OCI-LY1 (cell line): Measurements from ENCODE around the gene PSTPIP1.

Experiments
- H2AFZ ChIP-seq: fragments of 200-600 bp; sonication (generic), shearing (Covaris generic); 2 replicates; pipeline ENCODE4 v1.6.0; 2014; ENCODE audit warnings: antibody characterized with exemption, mild to moderate bottlenecking, low read length
- H3F3A ChIP-seq: fragments of 200-600 bp; sonication (generic), shearing (Covaris generic); 2 replicates; pipeline ENCODE4 v1.6.0; 2014; ENCODE audit warnings: mild to moderate bottlenecking, antibody characterized with exemption, low read length, moderate library complexity; ENCODE audit not compliant: insufficient read depth
- H3K27ac ChIP-seq: fragments of 200-600 bp; sonication (generic); 2 replicates; pipeline ENCODE4 v1.5.1; 2014; ENCODE audit warnings: low read length, mixed run types, mild to moderate bottlenecking, low read depth; ENCODE audit not compliant: poor library complexity, severe bottlenecking
- H3K27me3 ChIP-seq: fragments of 200-600 bp; sonication (generic); 2 replicates; pipeline ENCODE4 v1.6.0; 2014; ENCODE audit warnings: antibody characterized with exemption, mild to moderate bottlenecking, low read length, moderate library complexity; ENCODE audit not compliant: insufficient read depth
- H3K36me3 ChIP-seq: fragments of 200-600 bp; sonication (generic); 2 replicates; pipeline ENCODE4 v1.6.1; 2014; ENCODE audit warnings: mild to moderate bottlenecking, antibody characterized with exemption, low read length, moderate library complexity, mixed read lengths; ENCODE audit not compliant: insufficient read depth
- H3K4me1 ChIP-seq: fragments of 200-600 bp; sonication (generic); 2 replicates; pipeline ENCODE4 v1.5.1; 2014; ENCODE audit warnings: mild to moderate bottlenecking, low read length, moderate library complexity; ENCODE audit not compliant: insufficient read depth, severe bottlenecking
- H3K4me2 ChIP-seq: fragments of 200-600 bp; sonication (generic), shearing (Covaris generic); 2 replicates; pipeline ENCODE4 v1.6.1; 2014; ENCODE audit warnings: low read length
- H3K4me3 ChIP-seq: fragments of 200-600 bp; sonication (generic); 2 replicates; pipeline ENCODE4 v1.5.1; 2014; ENCODE audit warnings: low read length, low read depth, mild to moderate bottlenecking, mixed read lengths; ENCODE audit not compliant: poor library complexity, severe bottlenecking
- H3K79me2 ChIP-seq: fragments of 200-600 bp; shearing (Covaris generic); 2 replicates; pipeline ENCODE4 v1.6.1; 2016; ENCODE audit warnings: mixed run types, low read length, mixed read lengths; ENCODE audit not compliant: insufficient read depth
- H3K9ac ChIP-seq: fragments of 200-600 bp; sonication (generic), shearing (Covaris generic); 2 replicates; pipeline ENCODE4 v1.6.1; 2014; ENCODE audit warnings: mild to moderate bottlenecking, low read length, mixed read lengths
- H3K9me2 ChIP-seq: fragments of 200-600 bp; sonication (generic), shearing (Covaris generic); 2 replicates; pipeline ENCODE4 v1.6.1; 2014; ENCODE audit warnings: low read depth, mild to moderate bottlenecking, low read length, mixed read lengths
- H3K9me3 ChIP-seq: fragments of 200-600 bp; shearing (Covaris generic); 2 replicates; pipeline ENCODE4 v1.6.1; 2014; ENCODE audit warnings: low read length, mixed read lengths
- H4K20me1 ChIP-seq: fragments of 200-600 bp; sonication (generic), shearing (Covaris generic); 2 replicates; pipeline ENCODE4 v1.6.0; 2016; ENCODE audit warnings: mild to moderate bottlenecking, low read length; ENCODE audit not compliant: insufficient read depth
- EZH2 ChIP-seq: fragments of 200-600 bp; sonication (generic), shearing (Covaris generic); IDR thresholded peaks from 2 replicates; pipeline ENCODE4 v1.8.0; 2017; ENCODE audit warnings: borderline replicate concordance, mixed run types, mild to moderate bottlenecking, antibody characterized with exemption, low read length, moderate library complexity, mixed read lengths
- TF ChIP-seq, protein P1 (sequence below): fragments of 200-600 bp; sonication (generic), shearing (Covaris generic); IDR thresholded peaks from 2 replicates; pipeline ENCODE4 v1.5.1; 2017; ENCODE audit warnings: mild to moderate bottlenecking, antibody characterized with exemption, low read length, moderate library complexity, mixed read lengths

Gene PSTPIP1

DNA sequence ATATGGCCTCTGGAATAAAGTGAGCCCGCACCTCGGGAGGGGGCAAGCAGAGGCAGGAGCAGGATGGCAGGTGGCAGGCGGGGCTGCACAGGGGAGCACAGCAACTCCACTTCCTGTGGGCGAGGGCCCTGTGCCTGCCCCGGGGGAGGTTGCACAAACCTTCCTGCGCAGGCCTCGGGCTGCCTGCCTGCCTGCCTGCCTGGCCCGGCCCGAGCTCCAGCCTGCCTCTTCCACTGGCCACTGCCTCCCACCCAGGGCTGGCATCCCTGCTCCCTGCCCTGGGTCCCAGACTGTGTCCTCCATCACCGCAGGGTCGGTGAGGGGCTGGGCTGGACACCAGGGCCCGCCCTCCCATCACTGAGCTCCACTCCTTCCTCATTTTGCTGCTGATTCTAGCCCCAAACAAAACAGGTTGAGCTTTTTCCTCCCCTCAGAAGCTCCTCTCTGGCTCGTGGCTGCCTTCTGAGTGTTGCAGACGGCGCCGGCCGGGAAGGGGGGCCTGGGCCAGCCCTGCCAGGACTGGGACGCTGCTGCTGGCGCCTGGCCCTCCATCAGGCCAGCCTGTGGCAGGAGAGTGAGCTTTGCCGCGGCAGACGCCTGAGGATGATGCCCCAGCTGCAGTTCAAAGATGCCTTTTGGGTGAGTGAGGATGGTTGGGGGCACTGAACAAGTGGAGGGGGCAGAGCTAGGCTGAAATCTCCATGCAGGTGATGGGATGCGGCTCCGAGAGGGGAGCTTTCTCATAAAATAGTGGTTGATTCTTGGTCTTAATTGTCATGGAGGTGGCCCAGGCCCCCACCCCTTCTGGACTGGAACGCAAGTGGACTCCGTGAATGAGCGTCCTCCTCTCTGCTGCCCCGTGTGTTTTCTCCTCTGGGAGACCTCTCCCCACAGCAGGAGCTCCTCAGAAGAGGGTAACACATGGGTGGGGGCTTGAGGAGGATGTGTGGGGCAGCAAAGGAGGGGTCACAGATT lies at the start of gene PSTPIP1:
Gene PSTPIP1, plus strand, starts transcription at position 156 of the 975 bp plus-strand sequence. Its CDS starts 448 bp downstream, at position 604.
- H2AFZ ChIP-seq: no peak within 1 kb of the TSS
- H3K27me3 ChIP-seq: no peaks in the 10 kb centered on the region; the same call in 1 of the 2 replicates
- peaks cover 19% of the 10 kb centered on the region for H3K4me1 ChIP-seq
- TF ChIP-seq, protein P1, sequence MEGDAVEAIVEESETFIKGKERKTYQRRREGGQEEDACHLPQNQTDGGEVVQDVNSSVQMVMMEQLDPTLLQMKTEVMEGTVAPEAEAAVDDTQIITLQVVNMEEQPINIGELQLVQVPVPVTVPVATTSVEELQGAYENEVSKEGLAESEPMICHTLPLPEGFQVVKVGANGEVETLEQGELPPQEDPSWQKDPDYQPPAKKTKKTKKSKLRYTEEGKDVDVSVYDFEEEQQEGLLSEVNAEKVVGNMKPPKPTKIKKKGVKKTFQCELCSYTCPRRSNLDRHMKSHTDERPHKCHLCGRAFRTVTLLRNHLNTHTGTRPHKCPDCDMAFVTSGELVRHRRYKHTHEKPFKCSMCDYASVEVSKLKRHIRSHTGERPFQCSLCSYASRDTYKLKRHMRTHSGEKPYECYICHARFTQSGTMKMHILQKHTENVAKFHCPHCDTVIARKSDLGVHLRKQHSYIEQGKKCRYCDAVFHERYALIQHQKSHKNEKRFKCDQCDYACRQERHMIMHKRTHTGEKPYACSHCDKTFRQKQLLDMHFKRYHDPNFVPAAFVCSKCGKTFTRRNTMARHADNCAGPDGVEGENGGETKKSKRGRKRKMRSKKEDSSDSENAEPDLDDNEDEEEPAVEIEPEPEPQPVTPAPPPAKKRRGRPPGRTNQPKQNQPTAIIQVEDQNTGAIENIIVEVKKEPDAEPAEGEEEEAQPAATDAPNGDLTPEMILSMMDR: no peak
- no peak for TF ChIP-seq EZH2
- H3K4me3 ChIP-seq: peak within 1 kb of the TSS; percentile 47
- H3K9me3 ChIP-seq: no peaks in the 10 kb centered on the region
- peak within 1 kb of the TSS; percentile 49; the same call in 1 of the 2 replicates for H3K9ac ChIP-seq
- peak within 1 kb of the TSS; percentile 57 for H3K4me2 ChIP-seq
- H3F3A ChIP-seq: no peaks in the 10 kb centered on the region
- no peak within 1 kb of the TSS for H3K27ac ChIP-seq
- no peaks in the 10 kb centered on the region for H4K20me1 ChIP-seq
- no peaks in the 10 kb centered on the region for H3K36me3 ChIP-seq
- no peaks in the 10 kb centered on the region for H3K79me2 ChIP-seq
- no peaks in the 10 kb centered on the region for H3K9me2 ChIP-seq

DNA sequence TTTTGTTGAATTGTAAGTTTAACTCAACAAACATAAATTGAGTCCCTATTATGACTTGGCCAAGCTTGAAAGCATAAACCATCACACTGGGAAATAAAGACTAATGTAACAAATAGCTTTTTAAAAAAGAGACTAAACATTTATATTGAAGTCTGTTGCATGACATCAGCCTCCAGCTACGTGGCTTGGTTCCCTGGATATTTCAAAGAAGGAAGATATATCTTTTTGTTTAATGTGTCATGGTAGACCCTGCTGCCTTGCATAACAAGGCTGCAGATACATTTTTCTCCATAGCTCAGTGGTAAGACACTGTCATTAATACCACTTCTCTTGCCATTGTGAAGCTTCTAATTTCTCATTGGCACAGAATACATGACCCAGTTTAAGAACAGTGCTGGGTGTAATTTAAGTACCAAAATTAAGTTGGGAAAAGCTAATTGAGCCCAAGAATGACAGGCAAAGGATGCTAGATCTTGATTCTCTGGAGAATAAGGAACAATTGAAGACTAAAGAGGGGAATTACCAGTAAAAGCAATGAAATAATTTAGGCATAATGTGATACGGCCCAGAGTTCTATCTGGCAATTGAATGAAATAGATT lies 49.3 kb upstream of the PSTPIP1 start:
- H3K27ac ChIP-seq: no peak overlapping the region
- H3K4me2 ChIP-seq: no peak overlapping the region
- no peaks in the 10 kb centered on the region for H3K9me3 ChIP-seq
- H3K9ac ChIP-seq: no peak overlapping the region
- no peaks in the 10 kb centered on the region for H3K27me3 ChIP-seq
- H3F3A ChIP-seq: peaks cover 4% of the 10 kb centered on the region; the same call in 1 of the 2 replicates
- peaks cover 4% of the 10 kb centered on the region for H3K4me1 ChIP-seq
- no peaks in the 10 kb centered on the region for H3K9me2 ChIP-seq
- no peak overlapping the region for H2AFZ ChIP-seq
- H3K79me2 ChIP-seq: no peaks in the 10 kb centered on the region
- no peak overlapping the region for H3K4me3 ChIP-seq
- TF ChIP-seq, protein P1: no peak
- no peak for TF ChIP-seq EZH2
- H4K20me1 ChIP-seq: no peaks in the 10 kb centered on the region
- peaks cover 21% of the 10 kb centered on the region for H3K36me3 ChIP-seq

DNA sequence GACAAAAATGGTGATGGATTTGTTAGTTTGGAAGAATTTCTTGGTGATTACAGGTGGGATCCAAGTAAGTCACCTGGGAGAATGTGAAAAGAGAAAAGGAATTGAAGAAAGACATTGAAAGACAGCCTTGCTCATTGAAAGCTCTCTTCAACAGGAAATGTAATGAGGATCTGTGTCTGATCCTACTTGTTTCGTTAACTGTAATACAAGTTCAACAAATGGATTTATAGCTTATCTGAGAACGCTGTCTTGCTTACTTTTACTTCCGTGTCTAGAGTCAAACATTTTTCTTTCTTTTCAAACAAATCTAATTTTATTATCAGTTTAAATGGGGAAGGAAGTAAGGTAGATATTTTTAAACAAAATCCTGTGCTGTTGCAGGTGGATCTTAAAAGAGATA lies 47.5 kb upstream of the PSTPIP1 start:
- Histone ChIP-seq H4K20me1 (no peaks in the 10 kb centered on the region), H3K27ac (no peak overlapping the region), H3K79me2 (no peaks in the 10 kb centered on the region), H3K27me3 (no peaks in the 10 kb centered on the region), H3K36me3 (peaks cover 21% of the 10 kb centered on the region), H3K4me3 (no peak overlapping the region), H3K9me2 (no peaks in the 10 kb centered on the region), H3K4me1 (peaks cover 4% of the 10 kb centered on the region), H3F3A (no peaks in the 10 kb centered on the region), H3K9me3 (no peaks in the 10 kb centered on the region), H3K4me2 (no peak overlapping the region), H3K9ac (no peak overlapping the region), H2AFZ (no peak overlapping the region)
- TF ChIP-seq, protein P1: no peak
- no peak for TF ChIP-seq EZH2
